ENCODE results near the gene SLC26A9. TPM values are rescaled to one million over a fixed set of nuclear protein-coding genes. Genes with fewer than 3 reads are reported as not detected.
A peak's percentile ranks its signal among the peaks of the same experiment; 100 is the strongest.

SLC26A9 gene
- total and polyA plus RNA-seq, 2 donors (not counting 1 experiment from before 2014, with no cell fraction given), result not detected

- Histone ChIP-seq H2AFZ (ENCODE audit: low read length) (no peak overlapping the region), H3K9ac (ENCODE audit: insufficient read depth, low read length) (no peak overlapping the region), H3K4me1 (ENCODE audit: control insufficient read depth, extremely low read depth, insufficient read depth, low read length) (no peaks in the 10 kb centered on the region), H3K27ac (ENCODE audit: insufficient read depth, low read length) (no peak overlapping the region), H3K4me2 (ENCODE audit: extremely low read depth, insufficient read depth, low read length) (no peak overlapping the region), H4K20me1 (ENCODE audit: control insufficient read depth, extremely low read depth, insufficient read depth, low read length) (no peaks in the 10 kb centered on the region), H3K27me3 (ENCODE audit: control insufficient read depth, insufficient read depth, low read length) (no peaks in the 10 kb centered on the region), H3K4me3 (replicated peaks in 1 of 4; ENCODE audit: control extremely low read depth in 1 of 4, insufficient read depth in 1 of 4, low read depth in 3 of 4, low read length in 4 of 4) (no peak overlapping the region), H3K79me2 (ENCODE audit: control insufficient read depth, insufficient read depth, low read length) (no peaks in the 10 kb centered on the region), H3K36me3 (ENCODE audit: control insufficient read depth, insufficient read depth, low read length) (no peaks in the 10 kb centered on the region), H3K9me3 (ENCODE audit: control insufficient read depth, insufficient read depth, low read depth, low read length) (no peaks in the 10 kb centered on the region)
- TF ChIP-seq CTCF (conservative IDR thresholded peaks at IDR 0.05 in 1 of 2, IDR thresholded peaks at IDR 0.05 in 1 of 2; ENCODE audit: low read depth in 1 of 2, low read length in 2 of 2), result no peak
- no peak for TF ChIP-seq EZH2 (IDR thresholded peaks at IDR 0.05; ENCODE audit: low read length, missing control alignments)
- peak; percentile 13 to 70 for DNase-seq (ENCODE audit: low read depth in 2 of 2)
Measured at GRCh38 chr1:205976708-205977401, 33.6 kb upstream of the SLC26A9 start.

- Histone ChIP-seq H4K20me1 (ENCODE audit: control insufficient read depth, extremely low read depth, insufficient read depth, low read length) (no peaks in the 10 kb centered on the region), H3K27me3 (ENCODE audit: control insufficient read depth, insufficient read depth, low read length) (no peaks in the 10 kb centered on the region), H2AFZ (ENCODE audit: low read length) (no peak overlapping the region), H3K4me3 (replicated peaks in 1 of 4; ENCODE audit: control extremely low read depth in 1 of 4, insufficient read depth in 1 of 4, low read depth in 3 of 4, low read length in 4 of 4) (no peak overlapping the region), H3K4me1 (ENCODE audit: control insufficient read depth, extremely low read depth, insufficient read depth, low read length) (no peaks in the 10 kb centered on the region), H3K9me3 (ENCODE audit: control insufficient read depth, insufficient read depth, low read depth, low read length) (no peaks in the 10 kb centered on the region), H3K9ac (ENCODE audit: insufficient read depth, low read length) (no peak overlapping the region), H3K36me3 (ENCODE audit: control insufficient read depth, insufficient read depth, low read length) (no peaks in the 10 kb centered on the region), H3K27ac (ENCODE audit: insufficient read depth, low read length) (no peak overlapping the region), H3K79me2 (ENCODE audit: control insufficient read depth, insufficient read depth, low read length) (no peaks in the 10 kb centered on the region), H3K4me2 (ENCODE audit: extremely low read depth, insufficient read depth, low read length) (no peak overlapping the region)
- TF ChIP-seq CTCF (conservative IDR thresholded peaks at IDR 0.05 in 1 of 2, IDR thresholded peaks at IDR 0.05 in 1 of 2; ENCODE audit: low read depth in 1 of 2, low read length in 2 of 2) (no peak), EZH2 (IDR thresholded peaks at IDR 0.05; ENCODE audit: low read length, missing control alignments) (no peak)
- DNase-seq (ENCODE audit: low read depth in 2 of 2), result no peak
Measured at GRCh38 chr1:205976036-205976435, 32.8 kb upstream of the SLC26A9 start.

GRCh38 chr1:205975387-205975998, 32.2 kb upstream of the SLC26A9 start:
- TF ChIP-seq CTCF (conservative IDR thresholded peaks at IDR 0.05 in 1 of 2, IDR thresholded peaks at IDR 0.05 in 1 of 2; ENCODE audit: low read depth in 1 of 2, low read length in 2 of 2) (no peak), EZH2 (IDR thresholded peaks at IDR 0.05; ENCODE audit: low read length, missing control alignments) (no peak)
- no peak overlapping the region for H3K27ac ChIP-seq (ENCODE audit: insufficient read depth, low read length)
- no peaks in the 10 kb centered on the region for H3K36me3 ChIP-seq (ENCODE audit: control insufficient read depth, insufficient read depth, low read length)
- H3K27me3 ChIP-seq (ENCODE audit: control insufficient read depth, insufficient read depth, low read length), result no peaks in the 10 kb centered on the region
- DNase-seq (ENCODE audit: low read depth in 2 of 2), result no peak
- H2AFZ ChIP-seq (ENCODE audit: low read length), result no peak overlapping the region
- H3K9ac ChIP-seq (ENCODE audit: insufficient read depth, low read length), result no peak overlapping the region
- no peaks in the 10 kb centered on the region for H3K9me3 ChIP-seq (ENCODE audit: control insufficient read depth, insufficient read depth, low read depth, low read length)
- H3K79me2 ChIP-seq (ENCODE audit: control insufficient read depth, insufficient read depth, low read length), result no peaks in the 10 kb centered on the region
- no peak overlapping the region for H3K4me2 ChIP-seq (ENCODE audit: extremely low read depth, insufficient read depth, low read length)
- no peaks in the 10 kb centered on the region for H3K4me1 ChIP-seq (ENCODE audit: control insufficient read depth, extremely low read depth, insufficient read depth, low read length)
- no peak overlapping the region for H3K4me3 ChIP-seq (replicated peaks in 1 of 4; ENCODE audit: control extremely low read depth in 1 of 4, insufficient read depth in 1 of 4, low read depth in 3 of 4, low read length in 4 of 4)
- H4K20me1 ChIP-seq (ENCODE audit: control insufficient read depth, extremely low read depth, insufficient read depth, low read length), result no peaks in the 10 kb centered on the region
